ENCODE results near the gene KLHDC7A. TPM values are rescaled to one million over a fixed set of nuclear protein-coding genes. Genes with fewer than 3 reads are reported as not detected.
A peak's percentile ranks its signal among the peaks of the same experiment; 100 is the strongest.

KLHDC7A gene
- total RNA-seq, 1 experiment from 2014 or later = not detected

DNA sequence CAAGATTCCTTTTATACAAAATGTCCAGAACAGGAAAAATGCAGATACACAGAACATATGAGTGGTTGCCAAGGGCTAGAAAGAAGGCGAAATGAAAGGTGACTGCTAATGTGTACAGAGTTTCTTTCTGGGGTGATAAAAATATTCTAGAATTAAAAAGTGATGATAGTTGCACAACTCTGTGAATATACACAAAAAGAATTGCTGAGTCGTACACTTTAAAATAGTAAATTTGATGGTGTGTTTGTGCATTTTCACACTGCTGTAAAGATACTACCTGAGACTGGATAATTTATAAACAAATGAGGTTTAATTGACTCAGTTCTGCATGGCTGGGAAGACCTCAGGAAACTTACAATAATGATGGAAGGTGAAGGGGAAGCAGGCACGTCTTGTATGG lies 23.9 kb downstream of the KLHDC7A start:
- no peak for DNase-seq (ENCODE audit: low read depth)

- no peak for DNase-seq (ENCODE audit: low read depth)
Measured at GRCh38 chr1:18505666-18506065, 24.9 kb downstream of the KLHDC7A start.

GRCh38 chr1:18508084-18508483 lies 27.4 kb downstream of the KLHDC7A start:
- no peak for DNase-seq (ENCODE audit: low read depth)

- DNase-seq (ENCODE audit: low read depth) = no peak
Measured at GRCh38 chr1:18511149-18511873, 30.6 kb downstream of the KLHDC7A start.

DNA sequence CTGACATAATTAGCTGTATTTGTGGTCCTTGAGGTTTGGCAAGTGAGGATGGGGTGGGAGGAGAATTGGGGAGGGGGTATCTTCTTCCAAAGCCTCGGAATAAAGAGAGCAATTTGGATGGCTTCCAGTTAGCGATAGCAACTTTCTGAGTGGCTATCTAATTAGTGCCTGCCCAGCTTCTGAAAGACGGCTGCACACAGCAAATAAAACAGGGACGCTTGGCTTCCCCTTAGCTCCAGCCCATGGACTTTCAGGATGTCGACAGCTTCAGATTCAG lies 31.1 kb downstream of the KLHDC7A start:
- DNase-seq (ENCODE audit: low read depth) = no peak

DNA sequence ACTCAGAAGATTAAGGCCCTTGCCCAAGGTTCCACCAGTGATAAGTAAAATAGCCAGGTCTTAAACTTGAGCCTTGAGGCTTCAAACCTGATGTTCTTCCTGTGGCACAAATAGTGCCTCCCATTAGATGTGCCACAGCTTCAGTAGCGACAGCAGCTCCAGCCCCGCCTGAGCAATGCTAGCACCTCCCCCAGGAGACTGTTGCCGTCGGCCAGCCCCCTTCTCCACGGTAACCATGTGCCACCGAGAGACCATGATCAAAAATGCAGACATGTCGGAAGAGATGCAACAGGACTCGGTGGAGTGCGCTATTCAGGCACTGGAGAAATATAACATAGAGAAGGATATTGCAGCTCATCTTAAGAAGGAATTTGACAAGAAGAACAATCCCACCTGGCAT lies 32.2 kb downstream of the KLHDC7A start:
- DNase-seq (ENCODE audit: low read depth) = no peak

GRCh38 chr1:18513995-18514394 lies 33.3 kb downstream of the KLHDC7A start:
- DNase-seq (ENCODE audit: low read depth) = no peak

- DNase-seq (ENCODE audit: low read depth) = no peak
Measured at GRCh38 chr1:18515120-18515667, 34.5 kb downstream of the KLHDC7A start.

GRCh38 chr1:18516473-18516872 lies 35.7 kb downstream of the KLHDC7A start:
- DNase-seq (ENCODE audit: low read depth) = no peak

DNA sequence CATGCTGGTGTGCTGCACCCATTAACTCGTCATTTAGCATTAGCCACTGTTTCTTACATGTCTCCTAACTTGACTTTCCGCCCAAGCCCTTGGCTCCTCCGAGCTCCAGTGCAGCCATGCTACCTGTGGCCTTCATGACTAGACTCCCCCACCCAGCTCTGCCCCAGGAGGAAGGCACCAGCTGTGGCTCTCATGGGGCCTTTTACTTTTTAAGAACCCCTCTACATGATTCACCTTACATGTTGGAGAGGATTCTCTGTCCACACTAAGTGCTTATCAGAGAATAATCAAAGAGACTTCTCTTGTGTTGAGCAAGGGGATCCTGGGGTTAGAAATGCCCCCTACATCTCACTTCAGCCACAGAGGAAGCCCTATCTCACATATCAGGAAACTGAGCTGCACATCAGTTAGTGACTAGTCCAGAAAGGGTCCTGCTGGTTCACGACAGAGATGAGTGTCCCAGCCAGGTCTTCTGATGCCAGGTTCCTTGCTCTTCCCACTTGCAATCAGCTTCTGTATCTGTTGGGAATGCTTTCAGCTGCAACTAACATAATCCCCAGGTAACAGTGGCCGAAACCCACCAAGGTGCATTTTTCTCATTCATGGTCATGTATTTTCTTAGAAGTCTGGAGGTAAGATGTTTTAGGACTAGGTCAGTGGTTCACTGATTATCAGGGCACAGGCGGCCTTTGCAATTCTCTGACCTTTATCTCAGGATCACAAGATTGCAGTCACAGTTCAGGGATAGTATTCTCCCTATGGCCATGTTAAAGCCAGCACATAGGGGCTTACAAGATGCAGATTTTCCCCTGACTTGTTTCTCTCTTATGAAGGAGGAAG lies 45.9 kb downstream of the KLHDC7A start:
- no peak for DNase-seq (ENCODE audit: low read depth)

DNA sequence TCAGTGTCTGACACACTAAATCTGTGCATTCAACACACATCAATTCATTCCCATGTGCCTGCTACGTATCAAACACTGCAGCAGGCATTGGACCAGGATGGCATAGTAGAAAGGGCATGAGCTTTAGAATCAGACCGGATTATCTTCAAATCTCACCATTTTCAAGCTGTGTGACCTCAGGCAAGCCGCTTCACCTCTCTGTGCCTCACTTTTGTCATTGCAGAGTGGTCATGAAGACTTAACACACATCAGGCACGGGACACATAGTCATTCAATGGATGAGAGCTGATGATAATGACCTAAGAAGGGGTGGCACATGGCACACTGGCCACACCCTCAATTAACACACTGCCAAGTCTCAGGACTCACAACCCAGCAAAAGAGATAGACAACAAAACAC lies 46.8 kb downstream of the KLHDC7A start:
- no peak for DNase-seq (ENCODE audit: low read depth)

DNA sequence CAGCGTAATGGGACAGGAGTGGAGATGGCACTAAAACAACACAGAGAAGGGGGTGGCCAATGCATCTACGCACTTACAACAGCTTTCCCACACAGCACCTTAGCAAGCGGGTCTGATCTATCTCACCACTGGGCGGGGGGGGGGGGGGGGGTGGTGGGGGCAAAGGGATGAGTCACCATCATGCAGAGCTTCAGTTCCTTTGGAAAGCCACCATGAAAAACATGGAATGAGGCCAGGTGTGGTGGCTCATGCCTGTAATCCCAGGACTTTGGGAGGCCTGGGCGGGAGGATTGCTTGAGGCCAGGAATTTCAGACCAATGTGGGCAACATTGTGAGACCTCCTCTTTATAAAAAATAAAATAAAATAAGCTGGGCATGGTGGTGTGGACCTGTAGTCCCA lies 47.2 kb downstream of the KLHDC7A start:
- peak; percentile 65 for DNase-seq (ENCODE audit: low read depth)

GRCh38 chr1:18528616-18529015 lies 47.9 kb downstream of the KLHDC7A start:
- DNase-seq (ENCODE audit: low read depth) = no peak

- no peak for DNase-seq (ENCODE audit: low read depth)
Measured at GRCh38 chr1:18529714-18530113, 49.0 kb downstream of the KLHDC7A start.

GRCh38 chr1:18530587-18531502 lies 50.1 kb downstream of the KLHDC7A start:
- DNase-seq (ENCODE audit: low read depth) = peak; percentile 58

DNA sequence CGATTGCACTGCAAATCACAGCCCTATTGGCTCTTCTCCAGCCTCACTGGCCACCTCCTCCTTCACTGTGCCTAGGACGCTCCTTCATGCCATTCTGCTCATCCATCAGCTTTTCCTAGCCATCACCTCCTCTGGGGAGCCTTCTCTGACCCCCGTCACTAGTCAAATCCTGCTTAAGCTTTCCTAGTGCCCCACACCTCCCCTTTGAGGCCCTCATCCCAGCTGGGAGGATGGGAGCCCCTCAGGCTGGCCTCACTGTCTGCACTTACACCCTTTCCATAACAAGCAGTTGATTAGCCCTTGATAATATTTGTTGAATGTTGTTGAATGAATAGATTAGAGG lies 50.7 kb downstream of the KLHDC7A start:
- DNase-seq (ENCODE audit: low read depth) = no peak

DNA sequence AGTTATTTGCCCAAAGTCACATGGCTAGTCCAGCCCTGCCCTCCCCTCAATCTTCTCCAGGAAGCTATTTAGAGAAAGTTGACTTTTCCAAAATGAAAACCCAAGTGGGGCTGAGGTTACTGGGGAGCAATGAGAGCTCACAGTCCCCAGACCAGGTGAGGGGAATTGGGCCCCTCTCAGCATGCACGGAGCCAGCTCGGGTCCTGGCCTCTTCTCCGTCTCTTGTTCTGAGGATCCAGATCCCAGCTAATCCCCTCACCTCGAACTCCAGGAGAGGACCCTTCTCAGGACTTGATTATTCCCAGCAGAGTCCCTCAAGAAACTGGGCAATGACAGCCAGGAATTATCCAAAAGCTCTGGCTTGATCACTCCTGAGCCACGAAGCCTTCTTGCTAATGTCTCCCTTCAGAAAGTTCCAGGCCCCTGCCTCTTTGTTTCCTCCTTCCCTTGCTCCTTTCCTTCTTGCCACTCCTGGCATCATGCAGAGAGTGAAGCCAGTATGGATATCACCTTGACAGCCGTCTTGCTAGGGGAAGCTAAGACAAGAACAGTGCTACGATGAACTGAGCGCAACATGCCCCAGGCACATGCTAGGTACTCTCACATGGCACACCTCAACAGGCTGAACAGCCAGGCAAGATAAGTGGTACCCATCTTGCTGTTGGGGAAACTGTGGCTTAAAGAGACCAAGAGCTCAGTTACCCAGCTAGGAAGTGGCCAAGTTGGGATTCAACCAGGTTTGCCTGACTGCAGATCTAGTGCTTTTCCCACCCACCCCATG lies 51.9 kb downstream of the KLHDC7A start:
- DNase-seq (ENCODE audit: low read depth) = no peak

GRCh38 chr1:18533259-18533658 lies 52.5 kb downstream of the KLHDC7A start:
- DNase-seq (ENCODE audit: low read depth) = no peak

DNA sequence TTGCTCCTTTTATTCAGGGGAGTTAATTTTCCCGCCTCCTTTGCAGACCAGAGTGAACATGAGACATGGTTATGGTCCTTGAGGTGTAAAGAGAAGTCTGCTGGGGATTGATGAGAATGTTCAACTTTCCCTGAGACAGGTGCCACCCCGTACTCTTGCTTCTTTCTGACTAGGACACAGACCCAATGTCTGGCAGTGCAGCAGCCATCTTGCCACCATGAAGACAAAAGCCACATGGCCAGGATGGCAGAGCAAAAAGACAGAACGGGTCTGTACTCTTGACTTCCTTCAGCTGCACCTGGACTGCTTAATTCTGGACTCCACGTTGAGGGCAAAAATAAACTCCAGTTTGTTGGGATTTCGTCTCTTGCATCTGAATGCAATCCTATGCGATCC lies 54.1 kb downstream of the KLHDC7A start:
- DNase-seq (ENCODE audit: low read depth) = no peak

All from Daoy (cell line).